GM12878 (cell line): ENCODE measurements around the gene CREB5. TPM values are rescaled to one million over a fixed set of nuclear protein-coding genes. Genes with fewer than 3 reads are reported as not detected.

Experiments used
- ATAC-seq: fragments of 200-7000 bp; cut with Tn5 transposase; 3 replicates; pipeline ENCODE4 v1.9.1; 2020; ENCODE audit warnings: mild to moderate bottlenecking, moderate library complexity
- BruUV-seq: library from RNA; stranded (reverse); fragments of 400-500 nt; replicated peaks from 2 replicates; lab custom pipeline; 2021; lab: Mats Ljungman, UMichigan
- CTCF ChIA-PET: fragments of 300-600 bp; sonication (Branson Sonifier 250); formaldehyde crosslinking; extraction: SDS; loops from one replicate; lab custom pipeline; 2021; ENCODE audit warnings: inconsistent platforms; lab: Yijun Ruan, JAX
- POLR2A ChIA-PET: fragments of 350-600 bp; formaldehyde crosslinking; extraction: SDS; loops from one replicate; lab custom pipeline; 2021; ENCODE audit warnings: inconsistent platforms; lab: Charles Lee
- RAD21 ChIA-PET: fragments of 300-600 bp; sonication (Branson Sonifier 250); formaldehyde crosslinking; loops from one replicate; lab custom pipeline; 2023; ENCODE audit warnings: antibody characterized with exemption; ENCODE audit not compliant: unreplicated experiment; lab: Charles Lee
- SMC1A ChIA-PET: fragments of 300-600 bp; sonication (Branson Sonifier 250); formaldehyde crosslinking; loops from one replicate; lab custom pipeline; 2023; ENCODE audit not compliant: unreplicated experiment, uncharacterized antibody; lab: Charles Lee
- DNase-seq: peaks from one replicate; pipeline ENCODE4 v3.0.0-alpha.2; 2011; ENCODE audit warnings: low read depth, low spot score
- FAIRE-seq: peaks from 3 replicates; lab custom pipeline; 2011; peaks lifted over from hg19 to GRCh38; lab: Jason Lieb, UNC
- H2AFZ ChIP-seq: 2 replicates; pipeline ENCODE4 v1.6.0; 2011; ENCODE audit warnings: low read depth, low read length, control low read depth; ENCODE audit not compliant: control insufficient read depth
- H3K27ac ChIP-seq: 2 replicates; pipeline ENCODE4 v1.5.1; 2011; ENCODE audit warnings: control low read depth; ENCODE audit not compliant: control insufficient read depth, insufficient read depth
- H3K27me3 ChIP-seq, 2 experiments: replicated peaks in 1 of 2; 2 replicates each; pipeline versions ENCODE4 v1.6.0 to v1.6.1; 2011; ENCODE audit warnings: low read length in 1 of 2; ENCODE audit not compliant: control insufficient read depth in 2 of 2, insufficient read depth in 2 of 2
- H3K36me3 ChIP-seq, 2 experiments: 2 replicates each; pipeline ENCODE4 v1.5.1; 2011; ENCODE audit warnings: low read length in 1 of 2; ENCODE audit not compliant: control insufficient read depth in 2 of 2, insufficient read depth in 2 of 2
- H3K4me1 ChIP-seq: 2 replicates; pipeline ENCODE4 v1.6.1; 2011; ENCODE audit warnings: mild to moderate bottlenecking, low read length, moderate library complexity, mixed read lengths; ENCODE audit not compliant: control insufficient read depth, insufficient read depth
- H3K4me2 ChIP-seq: 2 replicates; pipeline ENCODE4 v1.6.0; 2011; ENCODE audit warnings: control low read depth; ENCODE audit not compliant: control insufficient read depth, insufficient read depth
- H3K4me3 ChIP-seq: fragments of 200-600 bp; sonication (generic); 2 replicates; pipeline ENCODE4 v1.5.1; 2016
- H3K79me2 ChIP-seq: 2 replicates; pipeline ENCODE4 v1.6.0; 2011; ENCODE audit warnings: low read length; ENCODE audit not compliant: control insufficient read depth, insufficient read depth
- H3K9ac ChIP-seq: 2 replicates; pipeline ENCODE4 v1.8.0; 2011; ENCODE audit warnings: low read length, control low read depth, mixed read lengths; ENCODE audit not compliant: control insufficient read depth, insufficient read depth
- H3K9me3 ChIP-seq: replicated peaks from 3 replicates; pipeline ENCODE4 v1.5.1; 2011; ENCODE audit warnings: mild to moderate bottlenecking, low read length; ENCODE audit not compliant: control insufficient read depth, insufficient read depth
- H4K20me1 ChIP-seq: 2 replicates; pipeline ENCODE4 v1.6.0; 2011; ENCODE audit not compliant: control insufficient read depth, insufficient read depth
- CBX5 ChIP-seq: sonication (generic); IDR thresholded peaks from 2 replicates; pipeline ENCODE4 v1.6.1; 2016; ENCODE audit warnings: low read depth, moderate library complexity, mild to moderate bottlenecking, inconsistent platforms
- FOXM1 ChIP-seq: IDR thresholded peaks from 2 replicates; pipeline ENCODE4 v1.6.1; 2012; ENCODE audit warnings: low read depth, mild to moderate bottlenecking, inconsistent platforms, low read length, moderate library complexity
- IRF3 ChIP-seq: fragments of 450-650 bp; IDR thresholded peaks from 2 replicates; pipeline ENCODE4 v1.6.1; 2014; ENCODE audit warnings: mild to moderate bottlenecking
- MYB ChIP-seq: fragments of 150-350 bp; IDR thresholded peaks from 2 replicates; pipeline ENCODE4 v1.6.1; 2014; ENCODE audit warnings: mild to moderate bottlenecking, low read depth, low read length, borderline replicate concordance
- PKNOX1 ChIP-seq: fragments of 450-650 bp; IDR thresholded peaks from 2 replicates; pipeline ENCODE4 v1.6.1; 2016; ENCODE audit warnings: mild to moderate bottlenecking
- POLR2AphosphoS2 ChIP-seq: IDR thresholded peaks from 2 replicates; pipeline ENCODE4 v1.6.1; 2011; ENCODE audit warnings: low read depth, mild to moderate bottlenecking, low read length, improper control_type of control experiment, moderate library complexity
- POLR2AphosphoS5 ChIP-seq: IDR thresholded peaks from 2 replicates; pipeline ENCODE4 v1.6.1; 2011; ENCODE audit warnings: mild to moderate bottlenecking, low read length, inconsistent platforms
- RUNX3 ChIP-seq: IDR thresholded peaks from 2 replicates; pipeline ENCODE4 v1.6.1; 2012; ENCODE audit warnings: low read length, inconsistent platforms
- TCF7 ChIP-seq: IDR thresholded peaks from 2 replicates; pipeline ENCODE4 v1.6.1; 2014; ENCODE audit warnings: antibody characterized with exemption, borderline replicate concordance
- ZBTB11 ChIP-seq: fragments of 450-650 bp; formaldehyde crosslinking; IDR thresholded peaks from 2 replicates; pipeline ENCODE4 v1.5.0; 2022; ENCODE audit warnings: mild to moderate bottlenecking, missing genetic modification characterization
- ZNF592 ChIP-seq: fragments of 450-650 bp; IDR thresholded peaks from 2 replicates; pipeline ENCODE4 v1.6.1; 2017; ENCODE audit warnings: mild to moderate bottlenecking, moderate library complexity
- in situ Hi-C: fragments of 300-500 bp; cut with MboI; formaldehyde crosslinking; loops from 9 replicates; pipeline ENCODE4 v1.14.3; 2018; ENCODE audit warnings: mixed read lengths
- intact Hi-C: fragments of 100-400 bp; cut with micrococcal nuclease; formaldehyde crosslinking; loops from one replicate; pipeline ENCODE4 v1.14.2; 2022; ENCODE audit not compliant: unreplicated experiment
- polyA plus RNA-seq, 11 experiments: library from polyadenylated mRNA; depleted of rRNA in 4 of 11; unstranded in 6 of 11; stranded (reverse) in 5 of 11; fragments of >200 nt; fragmentation: Nextera tagmentation in 4 of 11; fragmentation: Illumina TruSeq in 1 of 11; extraction: Ambion mirVana in 4 of 11; extraction: Trizol in 1 of 11; gene quantifications; 1 replicate in 1 of 11; 2 replicates in 10 of 11; pipeline versions ENCODE4 v1.2.1 to v1.2.3, GENCODE V29; 2011 to 2016; ENCODE audit warnings: inconsistent platforms in 2 of 11, missing spikeins in 2 of 11, low read depth in 1 of 11
- total RNA-seq, 4 experiments: library from RNA; depleted of rRNA in 3 of 4; stranded (reverse); fragments of >200 nt in 3 of 4; fragmentation: Illumina TruSeq in 1 of 4; extraction: Trizol in 1 of 4; gene quantifications; 2 replicates each; pipeline versions ENCODE4 v1.2.1 to v1.2.3, GENCODE V29; 2013 to 2021
- TF ChIP-seq, protein P1 (sequence below): fragments of 450-650 bp; IDR thresholded peaks from 2 replicates; pipeline ENCODE4 v1.6.1; 2016; ENCODE audit warnings: mild to moderate bottlenecking

CREB5 gene
- total and polyA plus RNA-seq, 10 of the 15 experiments (the other 5 are each of a cell fraction or from before 2014, with no cell fraction given): 12.9 to 74.1 (median 53.0) TPM

- Histone ChIP-seq H3K27ac (no peak overlapping the region), H3K4me1 (no peaks in the 10 kb centered on the region), H3K9me3 (peaks cover 2% of the 10 kb centered on the region; the same call in 2 of the 3 replicates), H3K36me3 (no peaks in the 10 kb centered on the region), H3K9ac (no peak overlapping the region), H3K4me2 (no peak overlapping the region), H4K20me1 (no peaks in the 10 kb centered on the region), H3K27me3 (no peaks in the 10 kb centered on the region), H3K4me3 (no peak overlapping the region), H3K79me2 (no peaks in the 10 kb centered on the region), H2AFZ (no peak overlapping the region)
- CTCF ChIA-PET: interaction anchor here (1.2 kb wide), 1 partner anchor 10 kb away, joined by 4 read pairs; no protein-coding TSS in a partner anchor
- SMC1A ChIA-PET: interaction anchor here (0.8 to 3.5 kb wide), 5 partner anchors 11 to 158 kb away, joined by 3 to 20 read pairs (median 4); no protein-coding TSS in a partner anchor
- DNase-seq (no peak), FAIRE-seq (no peak), ATAC-seq (no peak)
- POLR2A ChIA-PET: no interaction called here
- RAD21 ChIA-PET: no interaction called here
- intact Hi-C loops (loop anchor here (2.0 to 10.0 kb wide), 2 partner anchors 21 to 309 kb away; no protein-coding TSS in a partner anchor), in situ Hi-C loops (no loop called here)
- no TSS peak for BruUV-seq
- TF ChIP-seq TCF7 (no peak), PKNOX1 (no peak), POLR2AphosphoS5 (no peak), FOXM1 (no peak), ZBTB11 (CRISPR knock-in tag) (no peak), CBX5 (no peak), POLR2AphosphoS2 (no peak), MYB (no peak), ZNF592 (no peak), RUNX3 (no peak), IRF3 (no peak)
- TF ChIP-seq, protein P1, sequence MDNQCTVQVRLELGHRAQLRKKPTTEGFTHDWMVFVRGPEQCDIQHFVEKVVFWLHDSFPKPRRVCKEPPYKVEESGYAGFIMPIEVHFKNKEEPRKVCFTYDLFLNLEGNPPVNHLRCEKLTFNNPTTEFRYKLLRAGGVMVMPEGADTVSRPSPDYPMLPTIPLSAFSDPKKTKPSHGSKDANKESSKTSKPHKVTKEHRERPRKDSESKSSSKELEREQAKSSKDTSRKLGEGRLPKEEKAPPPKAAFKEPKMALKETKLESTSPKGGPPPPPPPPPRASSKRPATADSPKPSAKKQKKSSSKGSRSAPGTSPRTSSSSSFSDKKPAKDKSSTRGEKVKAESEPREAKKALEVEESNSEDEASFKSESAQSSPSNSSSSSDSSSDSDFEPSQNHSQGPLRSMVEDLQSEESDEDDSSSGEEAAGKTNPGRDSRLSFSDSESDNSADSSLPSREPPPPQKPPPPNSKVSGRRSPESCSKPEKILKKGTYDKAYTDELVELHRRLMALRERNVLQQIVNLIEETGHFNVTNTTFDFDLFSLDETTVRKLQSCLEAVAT: no peak
Observed at GRCh38 chr7:28546067-28546466, 133.7 kb downstream of the CREB5 start.
